K562 treated with DMSO at 1 percent for 4 hours (cell line): Measurements from ENCODE around the gene APOC1. TPM values are rescaled to one million over a fixed set of nuclear protein-coding genes. Genes with fewer than 3 reads are reported as not detected.

ENCODE experiments used
- total RNA-seq: library from RNA; unstranded; fragments of 300-600 nt; gene quantifications from 2 replicates; pipeline ENCODE4 v1.2.3, GENCODE V29; 2022; ENCODE audit not compliant: insufficient read depth

APOC1 gene
- total RNA-seq, result 849 and 1,275 TPM in 2 replicates

GRCh38 chr19:44914433-44915206, at the start of gene APOC1:
Gene APOC1 (plus strand): TSS chr19:44914608. CDS start chr19:44914892, 284 bp downstream.

GRCh38 chr19:44891016-44891882, 23.2 kb upstream of the APOC1 start, which contains the start of gene TOMM40:
Gene TOMM40 (plus strand): TSS chr19:44891254. CDS start chr19:44891416, 162 bp downstream.

GRCh38 chr19:44905437-44906160, 8.8 kb upstream of the APOC1 start, which contains the start of gene APOE:
Gene APOE (plus strand): TSS chr19:44905796. CDS start chr19:44906625, 829 bp downstream.

GRCh38 chr19:44942067-44942571, 27.7 kb downstream of the APOC1 start, which contains the start of gene APOC4:
Gene APOC4 (plus strand): TSS chr19:44942237. CDS start chr19:44942278, 41 bp downstream.

GRCh38 chr19:44954649-44955504, 40.5 kb downstream of the APOC1 start, which contains the start of gene CLPTM1:
Gene CLPTM1 (plus strand): TSS chr19:44955380. CDS start chr19:44955396, 16 bp downstream.

Other genes with a start within 250 kb of the APOC1 start
- gene CEACAM19, start 243.1 kb upstream of the APOC1 start, total RNA-seq, result 2.5 and 3.0 TPM in 2 replicates
- gene CEACAM16, start 215.5 kb upstream of the APOC1 start, total RNA-seq, result not detected in 2 replicates
- gene BCL3, start 165.9 kb upstream of the APOC1 start, total RNA-seq, result 7.5 and 13.9 TPM in 2 replicates
- 0.71 TPM in 1 of 2 replicates, not detected in the other for gene CBLC, start 136.7 kb upstream of the APOC1 start, total RNA-seq
- gene BCAM, start 105.5 kb upstream of the APOC1 start, total RNA-seq, result 3.5 and 4.6 TPM in 2 replicates
- 127 and 137 TPM in 2 replicates for gene NECTIN2, start 68.3 kb upstream of the APOC1 start, total RNA-seq
- 106 and 111 TPM in 2 replicates for gene TOMM40, start 23.4 kb upstream of the APOC1 start, total RNA-seq
- 1,934 and 2,198 TPM in 2 replicates for gene APOE, start 8.8 kb upstream of the APOC1 start, total RNA-seq
- not detected in 2 replicates for gene APOC4, start 27.6 kb downstream of the APOC1 start, total RNA-seq
- gene APOC2, start 31.4 kb downstream of the APOC1 start, total RNA-seq, result not detected in 2 replicates
- 66.0 and 92.3 TPM in 2 replicates for gene CLPTM1, start 40.8 kb downstream of the APOC1 start, total RNA-seq
- 7.5 and 10.9 TPM in 2 replicates for gene RELB, start 86.9 kb downstream of the APOC1 start, total RNA-seq
- 34.0 and 56.8 TPM in 2 replicates for gene CLASRP, start 124.4 kb downstream of the APOC1 start, total RNA-seq
- gene ZNF296, start 161.9 kb downstream of the APOC1 start, total RNA-seq, result 3.4 and 6.1 TPM in 2 replicates
- gene GEMIN7, start 164.7 kb downstream of the APOC1 start, total RNA-seq, result 29.4 and 34.0 TPM in 2 replicates
- 16.9 and 23.6 TPM in 2 replicates for gene PPP1R37, start 178.6 kb downstream of the APOC1 start, total RNA-seq
- 0.17 TPM in 1 of 2 replicates, not detected in the other for gene NKPD1, start 246.4 kb downstream of the APOC1 start, total RNA-seq